T-helper 2 cell treated with Interferon-gamma antibody and Interleukin-4, amounts not matched to agents 5 μg/mL and 100 μg/mL, for 36 hours (primary cell): Measurements from ENCODE around the gene MPZL2.

Experiments
- DNase-seq: peaks from one replicate; pipeline ENCODE4 v3.0.0; 2021; ENCODE audit warnings: low spot score
- H3K27ac Mint-ChIP-seq: one replicate; pipeline ENCODE4 v1.8.0; 2021; ENCODE audit warnings: mild to moderate bottlenecking, mixed read lengths
- H3K27me3 Mint-ChIP-seq: one replicate; pipeline ENCODE4 v1.8.0; 2021; ENCODE audit warnings: low read depth, mixed read lengths
- H3K36me3 Mint-ChIP-seq: one replicate; pipeline ENCODE4 v1.8.0; 2021; ENCODE audit warnings: low read depth, mixed read lengths
- H3K4me1 Mint-ChIP-seq: one replicate; pipeline ENCODE4 v1.8.0; 2021; ENCODE audit warnings: low read depth, mixed read lengths
- H3K4me3 Mint-ChIP-seq: one replicate; pipeline ENCODE4 v1.8.0; 2022; ENCODE audit warnings: mild to moderate bottlenecking, moderate library complexity, mixed read lengths
- H3K9me3 Mint-ChIP-seq: one replicate; pipeline ENCODE4 v1.8.0; 2021; ENCODE audit warnings: mixed read lengths

MPZL2 gene

GRCh38 chr11:118295199-118295598 is 31.1 kb upstream of the MPZL2 start:
- H3K9me3 Mint-ChIP-seq: no peaks in the 10 kb centered on the region
- H3K36me3 Mint-ChIP-seq: no peaks in the 10 kb centered on the region
- no peak overlapping the region for H3K4me3 Mint-ChIP-seq
- no peaks in the 10 kb centered on the region for H3K27me3 Mint-ChIP-seq
- H3K27ac Mint-ChIP-seq: no peak overlapping the region
- no peak for DNase-seq
- H3K4me1 Mint-ChIP-seq: peaks cover 21% of the 10 kb centered on the region

- Mint-ChIP-seq H3K4me1 (peaks cover 23% of the 10 kb centered on the region), H3K4me3 (no peak overlapping the region), H3K36me3 (no peaks in the 10 kb centered on the region), H3K9me3 (no peaks in the 10 kb centered on the region), H3K27me3 (no peaks in the 10 kb centered on the region), H3K27ac (no peak overlapping the region)
- no peak for DNase-seq
Observed at GRCh38 chr11:118294053-118294452, 30.0 kb upstream of the MPZL2 start.

- no peak overlapping the region for H3K27ac Mint-ChIP-seq
- no peaks in the 10 kb centered on the region for H3K36me3 Mint-ChIP-seq
- no peaks in the 10 kb centered on the region for H3K27me3 Mint-ChIP-seq
- H3K4me3 Mint-ChIP-seq: no peak overlapping the region
- no peaks in the 10 kb centered on the region for H3K9me3 Mint-ChIP-seq
- H3K4me1 Mint-ChIP-seq: peaks cover 23% of the 10 kb centered on the region
- DNase-seq: no peak
Observed at GRCh38 chr11:118291477-118292135, 27.5 kb upstream of the MPZL2 start.

GRCh38 chr11:118290923-118291322 is 26.8 kb upstream of the MPZL2 start:
- peak; percentile 37 for DNase-seq
- no peaks in the 10 kb centered on the region for H3K27me3 Mint-ChIP-seq
- peaks cover 19% of the 10 kb centered on the region for H3K4me1 Mint-ChIP-seq
- no peaks in the 10 kb centered on the region for H3K36me3 Mint-ChIP-seq
- no peak overlapping the region for H3K4me3 Mint-ChIP-seq
- no peaks in the 10 kb centered on the region for H3K9me3 Mint-ChIP-seq
- no peak overlapping the region for H3K27ac Mint-ChIP-seq

GRCh38 chr11:118289401-118289800 is 25.3 kb upstream of the MPZL2 start:
- no peak for DNase-seq
- Mint-ChIP-seq H3K27me3 (no peaks in the 10 kb centered on the region), H3K4me1 (peaks cover 17% of the 10 kb centered on the region), H3K36me3 (no peaks in the 10 kb centered on the region), H3K9me3 (no peaks in the 10 kb centered on the region), H3K27ac (no peak overlapping the region), H3K4me3 (no peak overlapping the region)

- no peak for DNase-seq
- no peak overlapping the region for H3K27ac Mint-ChIP-seq
- no peaks in the 10 kb centered on the region for H3K36me3 Mint-ChIP-seq
- H3K4me3 Mint-ChIP-seq: no peak overlapping the region
- no peaks in the 10 kb centered on the region for H3K9me3 Mint-ChIP-seq
- H3K4me1 Mint-ChIP-seq: peaks cover 32% of the 10 kb centered on the region
- no peaks in the 10 kb centered on the region for H3K27me3 Mint-ChIP-seq
Observed at GRCh38 chr11:118287006-118287405, 22.9 kb upstream of the MPZL2 start.

- Mint-ChIP-seq H3K9me3 (no peaks in the 10 kb centered on the region), H3K27me3 (no peaks in the 10 kb centered on the region), H3K27ac (no peak overlapping the region), H3K4me1 (peaks cover 31% of the 10 kb centered on the region), H3K4me3 (no peak overlapping the region), H3K36me3 (no peaks in the 10 kb centered on the region)
- no peak for DNase-seq
Observed at GRCh38 chr11:118286545-118286944, 22.4 kb upstream of the MPZL2 start.

- H3K27me3 Mint-ChIP-seq: no peaks in the 10 kb centered on the region
- H3K27ac Mint-ChIP-seq: peak overlapping the region; percentile 24
- H3K4me3 Mint-ChIP-seq: peak overlapping the region; percentile 32
- no peaks in the 10 kb centered on the region for H3K9me3 Mint-ChIP-seq
- no peak for DNase-seq
- H3K36me3 Mint-ChIP-seq: no peaks in the 10 kb centered on the region
- H3K4me1 Mint-ChIP-seq: peaks cover 32% of the 10 kb centered on the region
Observed at GRCh38 chr11:118283756-118284350, 19.8 kb upstream of the MPZL2 start.

- H3K4me1 Mint-ChIP-seq: peaks cover 32% of the 10 kb centered on the region
- H3K27ac Mint-ChIP-seq: peak overlapping the region; percentile 24
- no peaks in the 10 kb centered on the region for H3K36me3 Mint-ChIP-seq
Observed at GRCh38 chr11:118283037-118283636, 19.0 kb upstream of the MPZL2 start.

GRCh38 chr11:118282606-118283005 is 18.5 kb upstream of the MPZL2 start:
- Mint-ChIP-seq H3K4me1 (peaks cover 32% of the 10 kb centered on the region), H3K36me3 (no peaks in the 10 kb centered on the region), H3K27me3 (no peaks in the 10 kb centered on the region), H3K4me3 (no peak overlapping the region), H3K27ac (no peak overlapping the region), H3K9me3 (no peaks in the 10 kb centered on the region)
- DNase-seq: no peak

More at GRCh38 chr11:118283037-118283636, 19.0 kb upstream of the MPZL2 start:
- no peaks in the 10 kb centered on the region for H3K27me3 Mint-ChIP-seq
- no peak for DNase-seq
- H3K4me3 Mint-ChIP-seq: no peak overlapping the region
- H3K9me3 Mint-ChIP-seq: no peaks in the 10 kb centered on the region

- no peaks in the 10 kb centered on the region for H3K27me3 Mint-ChIP-seq
- DNase-seq: no peak
- H3K4me3 Mint-ChIP-seq: peak overlapping the region; percentile 8
- H3K27ac Mint-ChIP-seq: peak overlapping the region; percentile 27
- peaks cover 43% of the 10 kb centered on the region for H3K4me1 Mint-ChIP-seq
- no peaks in the 10 kb centered on the region for H3K36me3 Mint-ChIP-seq
- H3K9me3 Mint-ChIP-seq: no peaks in the 10 kb centered on the region
Observed at GRCh38 chr11:118281284-118281683, 17.2 kb upstream of the MPZL2 start.

GRCh38 chr11:118277312-118277711 is 13.2 kb upstream of the MPZL2 start:
- DNase-seq: no peak
- H3K27ac Mint-ChIP-seq: no peak overlapping the region
- H3K27me3 Mint-ChIP-seq: no peaks in the 10 kb centered on the region
- H3K4me1 Mint-ChIP-seq: peaks cover 45% of the 10 kb centered on the region
- no peaks in the 10 kb centered on the region for H3K36me3 Mint-ChIP-seq
- H3K9me3 Mint-ChIP-seq: no peaks in the 10 kb centered on the region
- H3K4me3 Mint-ChIP-seq: no peak overlapping the region

GRCh38 chr11:118276422-118276821 is 12.3 kb upstream of the MPZL2 start:
- no peak for DNase-seq
- Mint-ChIP-seq H3K4me3 (no peak overlapping the region), H3K9me3 (no peaks in the 10 kb centered on the region), H3K27me3 (no peaks in the 10 kb centered on the region), H3K27ac (peak overlapping the region; percentile 52), H3K4me1 (peaks cover 40% of the 10 kb centered on the region), H3K36me3 (no peaks in the 10 kb centered on the region)

- H3K27ac Mint-ChIP-seq: no peak overlapping the region
- peaks cover 33% of the 10 kb centered on the region for H3K4me1 Mint-ChIP-seq
- no peaks in the 10 kb centered on the region for H3K36me3 Mint-ChIP-seq
- no peaks in the 10 kb centered on the region for H3K27me3 Mint-ChIP-seq
- no peaks in the 10 kb centered on the region for H3K9me3 Mint-ChIP-seq
- DNase-seq: no peak
- H3K4me3 Mint-ChIP-seq: no peak overlapping the region
Observed at GRCh38 chr11:118275176-118275575, 11.1 kb upstream of the MPZL2 start.
